Calu3 (cell line): Measurements from ENCODE around the gene CNTN5. TPM values are rescaled to one million over a fixed set of nuclear protein-coding genes. Genes with fewer than 3 reads are reported as not detected.

Source experiments
- BruUV-seq: library from RNA; stranded (reverse); fragments of 400-500 nt; replicated peaks from 2 replicates; lab custom pipeline; 2021; lab: Mats Ljungman, UMichigan
- CTCF ChIA-PET: fragments of 300-600 bp; sonication (Branson Sonifier 250); formaldehyde crosslinking; loops from one replicate; lab custom pipeline; 2022; ENCODE audit warnings: antibody characterized with exemption; lab: Charles Lee
- DNase-seq: peaks from one replicate; pipeline ENCODE4 v3.0.0; 2022
- H3K27ac Mint-ChIP-seq: one replicate; pipeline ENCODE4 v1.8.0; 2022; ENCODE audit warnings: mixed read lengths; ENCODE audit not compliant: unreplicated experiment
- H3K27me3 Mint-ChIP-seq: one replicate; pipeline ENCODE4 v1.8.0; 2022; ENCODE audit warnings: mixed read lengths; ENCODE audit not compliant: unreplicated experiment
- H3K36me3 Mint-ChIP-seq: one replicate; pipeline ENCODE4 v1.8.0; 2022; ENCODE audit warnings: mild to moderate bottlenecking, moderate library complexity, mixed read lengths; ENCODE audit not compliant: insufficient read depth, unreplicated experiment
- H3K4me1 Mint-ChIP-seq: one replicate; pipeline ENCODE4 v1.8.0; 2022; ENCODE audit warnings: mild to moderate bottlenecking, low read depth, mixed read lengths; ENCODE audit not compliant: unreplicated experiment
- H3K4me3 Mint-ChIP-seq: one replicate; pipeline ENCODE4 v1.8.0; 2022; ENCODE audit warnings: mild to moderate bottlenecking, low read depth, moderate library complexity, mixed read lengths; ENCODE audit not compliant: unreplicated experiment
- H3K9me3 Mint-ChIP-seq: one replicate; pipeline ENCODE4 v1.8.0; 2022; ENCODE audit warnings: low read depth, mixed read lengths; ENCODE audit not compliant: unreplicated experiment
- CTCF ChIP-seq: fragments of 200-600 bp; IDR thresholded peaks from one replicate; pipeline ENCODE4 v1.8.0; 2022; ENCODE audit warnings: antibody characterized with exemption; ENCODE audit not compliant: unreplicated experiment
- intact Hi-C: fragments of 100-400 bp; cut with micrococcal nuclease; formaldehyde crosslinking; loops from one replicate; pipeline ENCODE4 v1.10.0; 2022; ENCODE audit not compliant: unreplicated experiment
- total RNA-seq: library from RNA; stranded (reverse); gene quantifications from 2 replicates; pipeline ENCODE4 v1.2.3, GENCODE V29; 2022

CNTN5 gene
- total RNA-seq, 1 experiment from 2014 or later: not detected

- BruUV-seq: no TSS peak
- Mint-ChIP-seq H3K4me3 (no peak overlapping the region), H3K27me3 (no peaks in the 10 kb centered on the region), H3K27ac (no peak overlapping the region), H3K36me3 (no peaks in the 10 kb centered on the region), H3K9me3 (no peaks in the 10 kb centered on the region), H3K4me1 (no peaks in the 10 kb centered on the region)
- TF ChIP-seq CTCF: no peak
- CTCF ChIA-PET: no interaction called here
- intact Hi-C loops: loop anchor here (10.0 kb wide), 1 partner anchor 832 kb away; no protein-coding TSS in a partner anchor
- no peak for DNase-seq
These were observed 721.8 kb downstream of the CNTN5 start for GRCh38 chr11:99742501-99742900.

- CTCF ChIA-PET: no interaction called here
- no peaks in the 10 kb centered on the region for H3K27me3 Mint-ChIP-seq
- BruUV-seq: no TSS peak
- intact Hi-C loops: no loop called here
- no peak for TF ChIP-seq CTCF
- H3K9me3 Mint-ChIP-seq: no peaks in the 10 kb centered on the region
- H3K4me3 Mint-ChIP-seq: no peak overlapping the region
- no peak overlapping the region for H3K27ac Mint-ChIP-seq
- DNase-seq: no peak
- H3K36me3 Mint-ChIP-seq: no peaks in the 10 kb centered on the region
- H3K4me1 Mint-ChIP-seq: no peaks in the 10 kb centered on the region
These were observed 739.0 kb downstream of the CNTN5 start for GRCh38 chr11:99759787-99760186.

- intact Hi-C loops: no loop called here
- no peaks in the 10 kb centered on the region for H3K9me3 Mint-ChIP-seq
- no peak overlapping the region for H3K4me3 Mint-ChIP-seq
- no TSS peak for BruUV-seq
- no peaks in the 10 kb centered on the region for H3K36me3 Mint-ChIP-seq
- DNase-seq: no peak
- CTCF ChIA-PET: no interaction called here
- no peak for TF ChIP-seq CTCF
- H3K27ac Mint-ChIP-seq: no peak overlapping the region
- no peaks in the 10 kb centered on the region for H3K27me3 Mint-ChIP-seq
- H3K4me1 Mint-ChIP-seq: no peaks in the 10 kb centered on the region
These were observed 746.1 kb downstream of the CNTN5 start for GRCh38 chr11:99766811-99767210.

- H3K4me3 Mint-ChIP-seq: no peak overlapping the region
- BruUV-seq: no TSS peak
- no peak for TF ChIP-seq CTCF
- H3K9me3 Mint-ChIP-seq: no peaks in the 10 kb centered on the region
- intact Hi-C loops: no loop called here
- H3K36me3 Mint-ChIP-seq: no peaks in the 10 kb centered on the region
- no peaks in the 10 kb centered on the region for H3K27me3 Mint-ChIP-seq
- H3K4me1 Mint-ChIP-seq: peaks cover 8% of the 10 kb centered on the region
- peak; percentile 3 for DNase-seq
- CTCF ChIA-PET: no interaction called here
- H3K27ac Mint-ChIP-seq: no peak overlapping the region
These were observed 752.9 kb downstream of the CNTN5 start for GRCh38 chr11:99773646-99774045.

- no peak overlapping the region for H3K27ac Mint-ChIP-seq
- intact Hi-C loops: no loop called here
- BruUV-seq: no TSS peak
- no peaks in the 10 kb centered on the region for H3K27me3 Mint-ChIP-seq
- no peak for TF ChIP-seq CTCF
- no peaks in the 10 kb centered on the region for H3K36me3 Mint-ChIP-seq
- CTCF ChIA-PET: no interaction called here
- H3K4me3 Mint-ChIP-seq: no peak overlapping the region
- no peak for DNase-seq
- peaks cover 2% of the 10 kb centered on the region for H3K9me3 Mint-ChIP-seq
- H3K4me1 Mint-ChIP-seq: no peaks in the 10 kb centered on the region
These were observed 760.3 kb downstream of the CNTN5 start for GRCh38 chr11:99781074-99781473.
